ENCODE data around the gene PHF23. TPM values are rescaled to one million over a fixed set of nuclear protein-coding genes. Genes with fewer than 3 reads are reported as not detected.
A peak's percentile ranks its signal among the peaks of the same experiment; 100 is the strongest.

PHF23 gene
- total and polyA plus RNA-seq, 10 donors = 27.4 to 50.4 (median 37.7) TPM

DNA sequence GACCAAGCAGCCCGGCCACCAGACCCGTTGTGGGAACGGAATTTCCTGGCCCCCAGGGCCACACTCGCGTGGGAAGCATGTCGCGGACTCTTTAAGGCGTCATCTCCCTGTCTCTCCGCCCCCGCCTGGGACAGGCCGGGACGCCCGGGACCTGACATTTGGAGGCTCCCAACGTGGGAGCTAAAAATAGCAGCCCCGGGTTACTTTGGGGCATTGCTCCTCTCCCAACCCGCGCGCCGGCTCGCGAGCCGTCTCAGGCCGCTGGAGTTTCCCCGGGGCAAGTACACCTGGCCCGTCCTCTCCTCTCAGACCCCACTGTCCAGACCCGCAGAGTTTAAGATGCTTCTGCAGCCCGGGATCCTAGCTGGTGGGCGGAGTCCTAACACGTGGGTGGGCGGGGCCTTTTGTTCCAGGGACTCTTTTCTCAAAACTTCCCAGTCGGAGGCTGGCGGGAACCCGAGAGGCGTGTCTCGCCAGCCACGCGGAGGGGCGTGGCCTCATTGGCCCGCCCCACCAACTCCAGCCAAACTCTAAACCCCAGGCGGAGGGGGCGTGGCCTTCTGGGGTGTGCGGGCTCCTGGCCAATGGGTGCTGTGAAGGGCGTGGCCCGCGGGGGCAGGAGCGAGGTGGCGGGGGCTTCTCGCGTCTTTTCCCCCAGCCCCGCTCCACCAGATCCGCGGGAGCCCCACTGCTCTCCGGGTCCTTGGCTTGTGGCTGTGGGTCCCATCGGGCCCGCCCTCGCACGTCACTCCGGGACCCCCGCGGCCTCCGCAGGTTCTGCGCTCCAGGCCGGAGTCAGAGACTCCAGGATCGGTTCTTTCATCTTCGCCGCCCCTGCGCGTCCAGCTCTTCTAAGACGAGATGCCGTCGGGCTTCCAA is 42.1 kb upstream of the PHF23 start, which contains the start of gene SLC2A4:
SLC2A4 (plus strand) TSS at position 645 of the 879 bp plus-strand sequence; CDS start at position 862, 217 bp downstream.
- Histone ChIP-seq H3K27ac (peak within 1 kb of the TSS in 6 of 8 donors; percentile 47 to 69 (median 62)), H3K27me3 (replicated peaks in 1 of 7) (peaks cover 0 to 63% (median 20%) of the 10 kb centered on the region in 7 donors), H3K4me3 (peak within 1 kb of the TSS; percentile 30 to 67 (median 43)), H3K9me3 (no peaks in the 10 kb centered on the region), H3K4me1 (peaks cover 17 to 34% (median 30%) of the 10 kb centered on the region in 6 donors), H3K36me3 (no peaks in the 10 kb centered on the region)
- intact Hi-C loops (cut with DNase I; ENCODE audit: low total_unique reads) = loop anchor here (2.0 kb wide), 1 partner anchor 15 kb away; no protein-coding TSS in a partner anchor
- WGBS, 5 donors = 0 to 1% (median 1%) methylated on average over 24 to 71 of the region's 71 CpGs
- TF ChIP-seq POLR2AphosphoS5 (IDR thresholded peaks at IDR 0.05) (peak in 2 of 3 donors; percentile 34 to 44), POLR2A (IDR thresholded peaks at IDR 0.05) (no peak)
- TF ChIP-seq, protein P1, sequence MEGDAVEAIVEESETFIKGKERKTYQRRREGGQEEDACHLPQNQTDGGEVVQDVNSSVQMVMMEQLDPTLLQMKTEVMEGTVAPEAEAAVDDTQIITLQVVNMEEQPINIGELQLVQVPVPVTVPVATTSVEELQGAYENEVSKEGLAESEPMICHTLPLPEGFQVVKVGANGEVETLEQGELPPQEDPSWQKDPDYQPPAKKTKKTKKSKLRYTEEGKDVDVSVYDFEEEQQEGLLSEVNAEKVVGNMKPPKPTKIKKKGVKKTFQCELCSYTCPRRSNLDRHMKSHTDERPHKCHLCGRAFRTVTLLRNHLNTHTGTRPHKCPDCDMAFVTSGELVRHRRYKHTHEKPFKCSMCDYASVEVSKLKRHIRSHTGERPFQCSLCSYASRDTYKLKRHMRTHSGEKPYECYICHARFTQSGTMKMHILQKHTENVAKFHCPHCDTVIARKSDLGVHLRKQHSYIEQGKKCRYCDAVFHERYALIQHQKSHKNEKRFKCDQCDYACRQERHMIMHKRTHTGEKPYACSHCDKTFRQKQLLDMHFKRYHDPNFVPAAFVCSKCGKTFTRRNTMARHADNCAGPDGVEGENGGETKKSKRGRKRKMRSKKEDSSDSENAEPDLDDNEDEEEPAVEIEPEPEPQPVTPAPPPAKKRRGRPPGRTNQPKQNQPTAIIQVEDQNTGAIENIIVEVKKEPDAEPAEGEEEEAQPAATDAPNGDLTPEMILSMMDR (IDR thresholded peaks at IDR 0.05 in 8 of 11, conservative IDR thresholded peaks at IDR 0.05 in 3 of 11) = no peak
- peak; percentile 93 for DNase-seq

DNA sequence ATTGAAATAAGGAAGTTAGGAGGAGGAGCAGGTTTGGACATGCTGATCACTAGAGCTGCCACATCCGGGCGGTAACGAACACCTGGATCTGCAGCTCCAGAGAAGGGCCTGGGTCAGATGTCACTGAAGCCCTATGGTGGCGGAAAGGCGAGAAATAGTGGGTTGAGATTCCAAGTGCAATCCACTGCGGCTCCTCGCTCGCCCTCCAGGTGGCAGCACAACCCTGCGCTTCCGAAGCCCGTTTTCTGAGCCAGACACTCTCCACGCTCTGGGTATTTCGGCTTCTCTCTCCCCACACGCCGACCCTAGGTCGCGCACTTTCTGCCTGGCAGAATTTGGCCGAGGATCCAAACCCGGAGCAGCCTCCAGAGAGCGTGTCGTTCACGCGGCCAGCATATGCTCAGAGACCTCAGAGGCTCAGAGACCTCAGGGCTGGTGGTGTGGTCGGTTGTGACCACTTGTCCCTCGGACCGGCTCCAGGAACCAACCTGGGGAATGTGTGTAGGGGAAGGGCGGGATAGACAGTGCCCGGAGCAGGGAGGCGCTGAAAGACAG is 41.3 kb upstream of the PHF23 start:
- H3K36me3 ChIP-seq = no peaks in the 10 kb centered on the region
- TF ChIP-seq POLR2AphosphoS5 (IDR thresholded peaks at IDR 0.05) (peak in 2 of 3 donors; percentile 60 to 71), POLR2A (IDR thresholded peaks at IDR 0.05) (no peak)
- TF ChIP-seq, protein P1 (IDR thresholded peaks at IDR 0.05 in 8 of 11, conservative IDR thresholded peaks at IDR 0.05 in 3 of 11) = peak; percentile 77 to 98 (median 94)
- H3K27ac ChIP-seq = peak overlapping the region in 6 of 8 donors; percentile 47 to 69 (median 62)
- WGBS, 5 donors = 0 to 1% (median 1%) methylated on average over 12 to 29 of the region's 29 CpGs
- H3K27me3 ChIP-seq (replicated peaks in 1 of 7) = peaks cover 0 to 55% (median 20%) of the 10 kb centered on the region in 7 donors
- peaks cover 17 to 34% (median 30%) of the 10 kb centered on the region in 6 donors for H3K4me1 ChIP-seq
- intact Hi-C loops (cut with DNase I; ENCODE audit: low total_unique reads) = loop anchor here (2.0 kb wide), 1 partner anchor 16 kb away; no protein-coding TSS in a partner anchor
- no peaks in the 10 kb centered on the region for H3K9me3 ChIP-seq
- H3K4me3 ChIP-seq = peak overlapping the region; percentile 30 to 67 (median 43)
- peak; percentile 95 for DNase-seq

DNA sequence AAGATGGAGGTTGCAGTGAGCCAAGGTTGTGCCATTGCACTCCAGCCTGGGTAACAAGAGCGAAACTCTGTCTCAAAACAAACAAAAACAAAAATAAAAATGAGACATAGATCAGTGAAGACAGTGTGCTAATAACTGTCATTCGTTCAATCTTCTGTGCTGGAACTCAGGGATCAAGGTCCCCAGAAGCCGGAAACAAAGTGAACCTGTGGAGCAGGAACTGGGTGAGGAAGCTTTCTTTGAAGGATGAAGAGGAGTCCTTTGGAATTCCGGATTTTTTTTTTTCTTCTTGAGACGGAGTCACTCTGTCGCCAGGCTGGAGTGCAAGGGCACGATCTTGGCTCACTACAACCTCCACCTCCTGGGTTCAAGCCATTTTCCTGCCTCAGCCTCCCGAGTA is 40.2 kb upstream of the PHF23 start:
- no peaks in the 10 kb centered on the region for H3K9me3 ChIP-seq
- no peak overlapping the region for H3K27ac ChIP-seq
- no peaks in the 10 kb centered on the region for H3K36me3 ChIP-seq
- TF ChIP-seq POLR2AphosphoS5 (IDR thresholded peaks at IDR 0.05) (no peak), POLR2A (IDR thresholded peaks at IDR 0.05) (no peak)
- TF ChIP-seq, protein P1 (IDR thresholded peaks at IDR 0.05 in 8 of 11, conservative IDR thresholded peaks at IDR 0.05 in 3 of 11) = no peak
- H3K27me3 ChIP-seq (replicated peaks in 1 of 7) = peaks cover 0 to 44% (median 20%) of the 10 kb centered on the region in 7 donors
- peaks cover 17 to 34% (median 30%) of the 10 kb centered on the region in 6 donors for H3K4me1 ChIP-seq
- no peak for DNase-seq
- WGBS, 5 donors = 83 to 92% (median 88%) methylated on average over 8 of the region's 8 CpGs
- intact Hi-C loops (cut with DNase I; ENCODE audit: low total_unique reads) = no loop called here
- H3K4me3 ChIP-seq = no peak overlapping the region
